Left ventricle myocardium inferior (tissue), 1 donor: ENCODE results near the gene MAN2C1. TPM values are rescaled to one million over a fixed set of nuclear protein-coding genes. Genes with fewer than 3 reads are reported as not detected.
"Not testable (repeated sequence)": the region's sequence is repeated elsewhere in the genome, so short reads cannot be mapped to it uniquely, and the experiment has no call there.

Experiments used
- DNase-seq: peaks from one replicate; pipeline ENCODE4 v3.0.0-alpha.2; 2020
- H3K27ac ChIP-seq: fragments of 200-600 bp; replicated peaks from 2 replicates; pipeline ENCODE4 v1.8.0; 2021
- H3K27me3 ChIP-seq: fragments of 200-600 bp; 2 replicates; pipeline ENCODE4 v1.8.0; 2021; ENCODE audit warnings: low read depth
- H3K36me3 ChIP-seq: fragments of 200-600 bp; 2 replicates; pipeline ENCODE4 v1.8.0; 2021
- H3K4me1 ChIP-seq: fragments of 200-600 bp; 2 replicates; pipeline ENCODE4 v1.8.0; 2021
- H3K4me3 ChIP-seq: fragments of 200-600 bp; 2 replicates; pipeline ENCODE4 v1.8.0; 2021; ENCODE audit warnings: mild to moderate bottlenecking, moderate library complexity
- H3K9me3 ChIP-seq: fragments of 200-600 bp; replicated peaks from 2 replicates; pipeline ENCODE4 v1.8.0; 2021
- intact Hi-C: fragments of 100-400 bp; cut with micrococcal nuclease; formaldehyde crosslinking; loops from one replicate; pipeline ENCODE4 v1.11.0; 2022
- total RNA-seq: library from RNA; stranded (reverse); fragmentation: NEBNext Ultra II Directional; extraction: Animal tissue kit (Norgen Biotek cat#: 25700); gene quantifications from one replicate; pipeline ENCODE4 v1.2.1, GENCODE V29; 2021
- TF ChIP-seq, protein P1 (sequence below): fragments of 200-600 bp; IDR thresholded peaks from 2 replicates; pipeline ENCODE4 v1.8.0; 2021; ENCODE audit warnings: antibody characterized with exemption, mild to moderate bottlenecking, borderline replicate concordance
- donor health status: DM: no; HTN: yes; CAD: no; lungs with severe emphysema.

The MAN2C1 gene
- total RNA-seq, 1 donor from 2014 or later = 114 TPM

- DNase-seq = no peak
- Histone ChIP-seq H3K27me3 (no peaks in the 10 kb centered on the region), H3K36me3 (no peaks in the 10 kb centered on the region), H3K9me3 (no peaks in the 10 kb centered on the region), H3K27ac (peak overlapping the region; percentile 79), H3K4me3 (peak overlapping the region; percentile 88), H3K4me1 (peaks cover 32% of the 10 kb centered on the region)
- TF ChIP-seq, protein P1, sequence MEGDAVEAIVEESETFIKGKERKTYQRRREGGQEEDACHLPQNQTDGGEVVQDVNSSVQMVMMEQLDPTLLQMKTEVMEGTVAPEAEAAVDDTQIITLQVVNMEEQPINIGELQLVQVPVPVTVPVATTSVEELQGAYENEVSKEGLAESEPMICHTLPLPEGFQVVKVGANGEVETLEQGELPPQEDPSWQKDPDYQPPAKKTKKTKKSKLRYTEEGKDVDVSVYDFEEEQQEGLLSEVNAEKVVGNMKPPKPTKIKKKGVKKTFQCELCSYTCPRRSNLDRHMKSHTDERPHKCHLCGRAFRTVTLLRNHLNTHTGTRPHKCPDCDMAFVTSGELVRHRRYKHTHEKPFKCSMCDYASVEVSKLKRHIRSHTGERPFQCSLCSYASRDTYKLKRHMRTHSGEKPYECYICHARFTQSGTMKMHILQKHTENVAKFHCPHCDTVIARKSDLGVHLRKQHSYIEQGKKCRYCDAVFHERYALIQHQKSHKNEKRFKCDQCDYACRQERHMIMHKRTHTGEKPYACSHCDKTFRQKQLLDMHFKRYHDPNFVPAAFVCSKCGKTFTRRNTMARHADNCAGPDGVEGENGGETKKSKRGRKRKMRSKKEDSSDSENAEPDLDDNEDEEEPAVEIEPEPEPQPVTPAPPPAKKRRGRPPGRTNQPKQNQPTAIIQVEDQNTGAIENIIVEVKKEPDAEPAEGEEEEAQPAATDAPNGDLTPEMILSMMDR = no peak
- intact Hi-C loops = no loop called here
These were observed 20.3 kb downstream of the MAN2C1 start for GRCh38 chr15:75348034-75348561.

- Histone ChIP-seq H3K4me3 (peak overlapping the region; percentile 88), H3K27me3 (no peaks in the 10 kb centered on the region), H3K36me3 (no peaks in the 10 kb centered on the region), H3K4me1 (peaks cover 32% of the 10 kb centered on the region), H3K9me3 (no peaks in the 10 kb centered on the region), H3K27ac (peak overlapping the region; percentile 79)
- peak; percentile 70 for DNase-seq
- TF ChIP-seq, protein P1 = no peak
- intact Hi-C loops = no loop called here
These were observed 21.0 kb downstream of the MAN2C1 start for GRCh38 chr15:75347222-75348033.

DNA sequence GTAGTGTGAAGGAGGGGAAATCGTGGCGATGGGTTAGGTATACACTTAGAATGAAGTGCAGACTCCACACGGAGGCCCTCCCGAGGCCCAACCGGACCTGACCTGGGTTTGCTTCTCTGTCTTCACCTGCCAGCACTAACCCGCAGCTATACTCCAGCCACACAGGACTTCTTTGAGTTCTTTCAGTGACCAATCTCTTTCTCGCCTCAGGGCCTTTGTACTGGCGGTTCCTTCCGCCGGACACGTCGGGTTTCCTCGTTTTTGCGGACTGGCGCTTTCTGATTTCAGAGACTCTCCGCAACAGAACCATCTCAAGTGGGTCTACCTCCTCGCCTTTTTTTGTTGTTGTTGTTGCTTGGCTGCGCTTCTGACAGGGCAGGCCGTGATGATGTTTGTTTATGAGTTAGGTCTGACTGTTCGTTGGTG lies 21.6 kb downstream of the MAN2C1 start, which contains the start of gene NEIL1:
Gene NEIL1, plus strand, starts transcription at position 244 of the 426 bp plus-strand sequence. CDS start 1,867 bp downstream, outside the sequence.
- intact Hi-C loops = no loop called here
- TF ChIP-seq, protein P1 = no peak
- Histone ChIP-seq H3K4me1 (peaks cover 32% of the 10 kb centered on the region), H3K27ac (peak within 1 kb of the TSS; percentile 79), H3K4me3 (peak within 1 kb of the TSS; percentile 88), H3K36me3 (no peaks in the 10 kb centered on the region), H3K27me3 (no peaks in the 10 kb centered on the region), H3K9me3 (no peaks in the 10 kb centered on the region)
- DNase-seq = no peak

- not testable (repeated sequence) for DNase-seq, H3K27ac ChIP-seq
These were observed 24.5 kb downstream of the MAN2C1 start for GRCh38 chr15:75343953-75344352.

DNA sequence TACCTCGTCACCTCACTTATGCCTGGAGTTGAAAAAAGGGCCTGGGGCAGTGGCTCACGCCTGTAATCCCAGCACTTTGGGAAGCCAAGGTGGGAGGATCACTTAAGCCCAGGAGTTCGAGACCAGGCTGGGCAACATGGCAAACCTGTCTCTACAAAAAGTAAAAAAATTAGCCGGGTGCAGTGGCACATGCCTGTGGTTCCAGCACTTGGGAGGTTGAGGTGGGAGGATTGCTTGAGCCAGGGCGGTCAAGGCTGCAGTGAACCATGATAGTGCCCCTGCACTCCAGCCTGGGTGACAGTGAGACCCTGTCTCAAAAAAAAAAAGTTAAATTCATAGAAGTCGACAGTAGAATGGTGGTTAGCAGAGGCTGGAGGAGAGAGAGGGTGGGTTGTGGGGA lies 26.2 kb downstream of the MAN2C1 start:
- TF ChIP-seq, protein P1 = no peak
- Histone ChIP-seq H3K36me3 (peaks cover 22% of the 10 kb centered on the region), H3K4me1 (peaks cover 11% of the 10 kb centered on the region), H3K27me3 (no peaks in the 10 kb centered on the region), H3K9me3 (no peaks in the 10 kb centered on the region), H3K4me3 (no peak overlapping the region), H3K27ac (no peak overlapping the region)
- intact Hi-C loops = no loop called here
- DNase-seq = no peak

More at GRCh38 chr15:75343953-75344352, 24.5 kb downstream of the MAN2C1 start:
- H3K36me3 ChIP-seq = peaks cover 16% of the 10 kb centered on the region
- H3K9me3 ChIP-seq, H3K27me3 ChIP-seq, H3K4me3 ChIP-seq, intact Hi-C loops: not testable (repeated sequence)
- peaks cover 28% of the 10 kb centered on the region for H3K4me1 ChIP-seq
